Measurements from ENCODE around the gene MACO1. TPM values are rescaled to one million over a fixed set of nuclear protein-coding genes. Genes with fewer than 3 reads are reported as not detected.

MACO1 gene
- total RNA-seq, 4 donors from 2014 or later = 38.8 to 74.6 (median 44.8) TPM

GRCh38 chr1:25524568-25525360 is 94.1 kb downstream of the MACO1 start:
- no peak for ATAC-seq
- Histone ChIP-seq H3K36me3 (no peaks in the 10 kb centered on the region), H3K27me3 (no peaks in the 10 kb centered on the region), H3K4me1 (peaks cover 0 to 3% of the 10 kb centered on the region in 2 donors), H3K4me3 (no peak overlapping the region), H3K27ac (no peak overlapping the region), H3K9me3 (no peaks in the 10 kb centered on the region)
- in situ Hi-C loops (cut with MboI; ENCODE audit: low sequenced_read_pairs in 4 of 4) = loop anchor here in 3 of 4 donors (10.0 kb wide), 1 partner anchor 120 kb away; no protein-coding TSS in a partner anchor
- TF ChIP-seq POLR2A (IDR thresholded peaks at IDR 0.05) = no peak
- TF ChIP-seq, protein P1, sequence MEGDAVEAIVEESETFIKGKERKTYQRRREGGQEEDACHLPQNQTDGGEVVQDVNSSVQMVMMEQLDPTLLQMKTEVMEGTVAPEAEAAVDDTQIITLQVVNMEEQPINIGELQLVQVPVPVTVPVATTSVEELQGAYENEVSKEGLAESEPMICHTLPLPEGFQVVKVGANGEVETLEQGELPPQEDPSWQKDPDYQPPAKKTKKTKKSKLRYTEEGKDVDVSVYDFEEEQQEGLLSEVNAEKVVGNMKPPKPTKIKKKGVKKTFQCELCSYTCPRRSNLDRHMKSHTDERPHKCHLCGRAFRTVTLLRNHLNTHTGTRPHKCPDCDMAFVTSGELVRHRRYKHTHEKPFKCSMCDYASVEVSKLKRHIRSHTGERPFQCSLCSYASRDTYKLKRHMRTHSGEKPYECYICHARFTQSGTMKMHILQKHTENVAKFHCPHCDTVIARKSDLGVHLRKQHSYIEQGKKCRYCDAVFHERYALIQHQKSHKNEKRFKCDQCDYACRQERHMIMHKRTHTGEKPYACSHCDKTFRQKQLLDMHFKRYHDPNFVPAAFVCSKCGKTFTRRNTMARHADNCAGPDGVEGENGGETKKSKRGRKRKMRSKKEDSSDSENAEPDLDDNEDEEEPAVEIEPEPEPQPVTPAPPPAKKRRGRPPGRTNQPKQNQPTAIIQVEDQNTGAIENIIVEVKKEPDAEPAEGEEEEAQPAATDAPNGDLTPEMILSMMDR (IDR thresholded peaks at IDR 0.05 in 4 of 5, conservative IDR thresholded peaks at IDR 0.05 in 1 of 5) = no peak
- intact Hi-C loops (cut with DNase I; ENCODE audit: low total_unique reads) = no loop called here
- no peak for DNase-seq

- peaks cover 0 to 3% of the 10 kb centered on the region in 2 donors for H3K4me1 ChIP-seq
- no peak for TF ChIP-seq POLR2A (IDR thresholded peaks at IDR 0.05)
- TF ChIP-seq, protein P1 (IDR thresholded peaks at IDR 0.05 in 4 of 5, conservative IDR thresholded peaks at IDR 0.05 in 1 of 5) = no peak
- intact Hi-C loops (cut with DNase I; ENCODE audit: low total_unique reads) = no loop called here
- DNase-seq = no peak
- no peaks in the 10 kb centered on the region for H3K9me3 ChIP-seq
- no peaks in the 10 kb centered on the region for H3K27me3 ChIP-seq
- no peak for ATAC-seq
- in situ Hi-C loops (cut with MboI; ENCODE audit: low sequenced_read_pairs in 4 of 4) = loop anchor here in 3 of 4 donors (10.0 kb wide), 1 partner anchor 121 kb away; no protein-coding TSS in a partner anchor
- no peak overlapping the region for H3K4me3 ChIP-seq
- no peak overlapping the region for H3K27ac ChIP-seq
- H3K36me3 ChIP-seq = no peaks in the 10 kb centered on the region
Measured at GRCh38 chr1:25525361-25525688, 94.6 kb downstream of the MACO1 start.

DNA sequence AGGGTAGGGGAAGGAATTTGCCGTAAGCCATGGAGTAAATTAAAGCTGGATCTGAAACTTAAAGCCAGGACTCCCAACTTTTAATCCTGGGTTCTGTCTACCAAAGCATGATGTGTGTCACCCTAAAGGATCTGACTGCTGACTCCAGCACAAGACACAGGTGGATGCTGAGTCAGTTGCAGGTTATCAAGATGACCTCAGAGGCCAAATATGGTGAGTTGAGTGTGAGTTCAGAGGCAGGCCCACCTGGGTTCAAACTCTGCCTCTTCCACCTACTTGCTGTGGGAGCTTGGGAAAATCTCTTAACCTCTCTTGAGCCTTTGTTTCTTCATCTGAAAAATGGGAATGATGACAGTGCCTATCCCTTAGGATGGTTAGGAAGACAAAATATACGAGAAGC is 96.1 kb downstream of the MACO1 start:
- Histone ChIP-seq H3K27ac (no peak overlapping the region), H3K9me3 (no peaks in the 10 kb centered on the region), H3K36me3 (no peaks in the 10 kb centered on the region), H3K4me1 (peaks cover 0 to 8% of the 10 kb centered on the region in 2 donors), H3K27me3 (no peaks in the 10 kb centered on the region), H3K4me3 (no peak overlapping the region)
- in situ Hi-C loops (cut with MboI; ENCODE audit: low sequenced_read_pairs in 4 of 4) (loop anchor here in 3 of 4 donors (10.0 kb wide), 1 partner anchor 122 kb away; no protein-coding TSS in a partner anchor), intact Hi-C loops (cut with DNase I; ENCODE audit: low total_unique reads) (no loop called here)
- no peak for DNase-seq
- ATAC-seq = no peak
- TF ChIP-seq, protein P1 (IDR thresholded peaks at IDR 0.05 in 4 of 5, conservative IDR thresholded peaks at IDR 0.05 in 1 of 5) = no peak
- no peak for TF ChIP-seq POLR2A (IDR thresholded peaks at IDR 0.05)

- ATAC-seq = no peak
- in situ Hi-C loops (cut with MboI; ENCODE audit: low sequenced_read_pairs in 4 of 4) = loop anchor here in 3 of 4 donors (10.0 kb wide), 1 partner anchor 123 kb away; no protein-coding TSS in a partner anchor
- TF ChIP-seq, protein P1 (IDR thresholded peaks at IDR 0.05 in 4 of 5, conservative IDR thresholded peaks at IDR 0.05 in 1 of 5) = no peak
Measured at GRCh38 chr1:25527226-25527846, 96.6 kb downstream of the MACO1 start.

More at GRCh38 chr1:25527226-25527846, 96.6 kb downstream of the MACO1 start:
- Histone ChIP-seq H3K27me3 (no peaks in the 10 kb centered on the region), H3K4me1 (peaks cover 0 to 8% of the 10 kb centered on the region in 2 donors), H3K9me3 (no peaks in the 10 kb centered on the region), H3K4me3 (no peak overlapping the region), H3K36me3 (no peaks in the 10 kb centered on the region), H3K27ac (no peak overlapping the region)
- intact Hi-C loops (cut with DNase I; ENCODE audit: low total_unique reads) = no loop called here
- DNase-seq = no peak

All from gastrocnemius medialis (tissue), 4 donors.